GM19324 (cell line): Measurements from ENCODE around the gene TRAPPC3L.

ENCODE experiments used
- ATAC-seq: cut with Tn5 transposase; IDR thresholded peaks from one replicate; pipeline ENCODE4 v1.9.1; 2021; ENCODE audit warnings: mild to moderate bottlenecking, moderate library complexity; ENCODE audit not compliant: unreplicated experiment, low FRiP score

TRAPPC3L gene

GRCh38 chr6:116445102-116445501 is 100.4 kb downstream of the TRAPPC3L start:
- ATAC-seq, result no peak
